ENCODE results near the gene CFAP100.
A peak's percentile ranks its signal among the peaks of the same experiment; 100 is the strongest.

CFAP100 gene

GRCh38 chr3:126466886-126467610, 72.3 kb downstream of the CFAP100 start:
- DNase-seq: no peak

DNA sequence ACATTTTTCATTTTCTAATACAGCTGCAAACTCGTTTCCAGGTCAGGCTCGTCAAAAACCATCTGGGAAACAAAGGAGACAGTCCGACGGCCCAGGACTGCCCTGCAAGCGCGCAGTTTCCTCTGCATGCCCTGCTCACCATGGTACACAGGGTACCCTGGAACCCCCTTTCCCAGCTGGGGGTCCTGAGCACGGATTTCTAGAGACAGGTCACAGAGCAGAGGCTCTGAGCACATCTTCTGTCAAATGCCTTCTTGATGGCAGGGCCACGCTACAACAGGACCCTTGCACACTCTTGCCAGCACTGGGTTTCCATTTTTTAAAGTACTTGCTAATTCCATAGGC, 72.9 kb downstream of the CFAP100 start:
- DNase-seq: no peak

DNA sequence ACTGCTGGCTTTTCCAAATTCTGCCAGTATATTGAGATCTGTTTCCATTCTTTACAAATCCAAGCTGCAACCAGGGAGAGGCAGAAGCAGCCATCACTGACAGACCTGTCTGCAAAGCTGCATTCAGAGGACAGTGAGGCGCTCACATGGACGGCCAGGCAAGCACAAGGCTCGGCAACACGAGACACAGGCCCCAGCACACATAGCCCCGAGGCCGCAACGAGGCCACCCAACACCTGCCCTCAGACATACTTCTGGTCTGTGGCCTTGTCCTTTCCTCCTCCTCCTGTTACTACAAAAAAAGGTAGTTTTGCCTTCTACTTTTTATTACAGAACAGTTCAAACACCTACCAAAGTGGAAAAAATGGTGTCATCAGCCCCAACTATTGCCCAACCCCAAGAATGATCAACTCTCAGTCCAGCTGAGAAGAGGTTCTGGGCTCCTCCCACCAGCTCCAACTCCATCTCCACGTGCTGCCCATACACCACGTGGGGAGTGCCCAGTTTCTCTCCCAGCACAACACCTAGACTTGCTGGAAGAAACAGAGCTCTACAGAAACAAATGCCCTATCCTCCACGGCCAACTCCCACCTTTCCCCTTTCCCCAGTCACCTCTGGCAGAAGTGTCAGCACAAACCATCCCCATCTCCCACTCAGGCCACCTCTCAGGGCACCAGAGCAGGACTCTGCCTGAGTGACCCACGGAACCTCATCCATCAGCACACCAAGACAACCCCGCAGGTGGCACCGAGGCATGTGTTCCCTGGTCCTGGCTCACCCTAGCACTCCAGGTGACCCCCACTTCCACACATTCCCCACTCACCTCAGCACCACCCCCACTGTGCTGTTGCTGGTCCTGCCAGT, 73.6 kb downstream of the CFAP100 start:
- no peak for DNase-seq

GRCh38 chr3:126469479-126469878, 74.8 kb downstream of the CFAP100 start:
- no peak for DNase-seq

GRCh38 chr3:126472277-126473006, 77.7 kb downstream of the CFAP100 start:
- no peak for DNase-seq

GRCh38 chr3:126473292-126474168, 78.8 kb downstream of the CFAP100 start:
- DNase-seq: no peak

DNA sequence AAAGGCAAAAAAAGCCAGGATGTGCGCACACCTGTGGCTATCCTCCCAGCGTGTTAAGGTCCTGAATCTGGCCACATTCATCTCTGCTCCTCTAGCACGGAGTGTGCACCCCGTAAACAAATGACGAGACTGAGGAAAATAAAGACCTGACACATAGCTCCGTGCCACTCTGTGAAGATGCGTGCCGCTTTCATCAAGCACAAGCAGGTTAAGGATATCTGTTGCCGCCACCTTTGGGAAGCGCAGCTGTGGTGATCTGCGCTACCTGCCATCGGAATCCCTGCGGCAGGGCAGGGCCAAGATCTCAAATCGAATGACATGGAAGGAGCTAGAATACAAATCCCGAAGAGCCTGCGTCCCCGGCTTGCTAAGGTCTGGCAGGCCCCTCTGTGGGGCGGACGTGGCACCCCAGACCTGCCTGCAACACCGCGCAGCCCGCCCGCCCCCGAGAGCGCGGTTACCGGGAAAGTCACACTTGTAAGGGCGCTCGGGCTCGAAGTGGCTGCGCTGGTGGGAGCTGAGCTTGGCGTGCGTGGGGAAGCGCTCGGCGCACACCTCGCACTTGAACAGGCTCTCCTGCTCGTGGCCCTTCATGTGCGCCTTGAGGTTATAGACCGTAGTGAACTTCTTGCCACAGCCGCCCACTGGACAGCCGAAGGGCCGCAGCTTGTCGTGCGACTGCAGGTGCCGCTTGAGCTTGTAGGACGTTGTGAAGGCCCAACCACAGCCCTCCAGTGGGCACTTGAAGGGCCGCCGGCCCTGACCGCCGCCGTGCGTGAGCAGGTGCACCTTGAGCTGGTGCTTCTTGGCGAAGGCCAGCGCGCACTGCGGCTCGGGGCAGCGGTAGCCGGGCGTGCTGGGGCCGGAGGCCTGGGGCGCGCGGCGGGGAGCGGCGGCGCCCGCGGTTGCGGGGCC, 80.0 kb downstream of the CFAP100 start:
- peak; percentile 34 for DNase-seq

GRCh38 chr3:126475413-126476114, 80.9 kb downstream of the CFAP100 start, which contains the start of gene ZXDC:
TSS of gene ZXDC (minus strand) at chr3:126475891. CDS start at chr3:126475865, 26 bp downstream.
- peak; percentile 93 for DNase-seq

GRCh38 chr3:126476166-126477060, 81.7 kb downstream of the CFAP100 start:
- no peak for DNase-seq

DNA sequence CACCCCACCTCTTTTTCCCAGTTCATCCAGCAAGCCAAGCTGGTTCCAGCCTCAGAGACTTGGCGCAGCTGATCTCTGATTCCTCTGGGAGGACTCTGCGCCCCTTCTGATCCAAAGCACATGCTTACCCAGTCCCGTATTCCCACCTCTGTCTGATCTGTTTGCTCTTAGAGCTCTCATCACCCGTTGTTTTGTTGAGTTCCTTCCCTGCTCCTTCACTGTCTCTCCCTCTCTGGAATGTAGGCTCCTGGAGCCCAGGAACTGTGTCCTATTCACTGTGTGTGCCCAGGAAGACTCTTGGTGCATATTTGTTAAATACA, 82.3 kb downstream of the CFAP100 start:
- DNase-seq: no peak

DNA sequence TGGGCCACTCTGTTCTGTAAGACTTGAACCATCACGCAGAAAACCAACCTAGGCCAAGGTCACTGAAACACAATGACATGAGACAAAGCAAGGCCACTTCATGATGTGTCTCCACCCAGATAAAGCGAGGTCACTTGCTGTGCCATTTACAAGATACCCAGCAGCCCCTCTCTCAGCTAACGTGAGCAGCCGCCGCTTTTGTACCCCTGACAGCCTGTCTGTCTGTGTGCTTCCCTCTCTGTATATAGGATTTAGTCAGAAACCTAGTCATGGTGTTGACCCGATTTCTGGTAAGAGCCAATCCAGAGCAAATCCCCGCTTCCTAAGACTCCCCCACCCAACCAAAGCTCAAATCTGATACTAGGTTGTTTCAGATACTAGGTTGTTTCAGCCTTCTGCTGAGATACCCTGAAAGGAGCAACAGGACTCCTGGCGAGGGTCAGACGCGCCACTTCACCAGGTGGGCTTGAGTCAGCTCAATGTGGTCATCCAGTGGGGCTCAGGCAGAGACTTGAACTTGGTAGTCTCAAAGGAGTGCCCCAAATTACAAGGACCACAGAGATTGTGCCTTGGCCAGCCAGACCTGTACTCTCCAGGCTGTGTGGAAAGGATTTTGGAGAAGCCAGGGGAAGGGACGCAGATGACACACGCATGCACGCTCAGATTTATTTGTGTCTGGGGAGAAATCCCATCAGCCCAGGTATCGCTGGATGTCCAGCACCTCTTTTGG, 84.0 kb downstream of the CFAP100 start:
- no peak for DNase-seq

- DNase-seq: no peak
These were observed 84.9 kb downstream of the CFAP100 start for GRCh38 chr3:126479642-126480041.

DNA sequence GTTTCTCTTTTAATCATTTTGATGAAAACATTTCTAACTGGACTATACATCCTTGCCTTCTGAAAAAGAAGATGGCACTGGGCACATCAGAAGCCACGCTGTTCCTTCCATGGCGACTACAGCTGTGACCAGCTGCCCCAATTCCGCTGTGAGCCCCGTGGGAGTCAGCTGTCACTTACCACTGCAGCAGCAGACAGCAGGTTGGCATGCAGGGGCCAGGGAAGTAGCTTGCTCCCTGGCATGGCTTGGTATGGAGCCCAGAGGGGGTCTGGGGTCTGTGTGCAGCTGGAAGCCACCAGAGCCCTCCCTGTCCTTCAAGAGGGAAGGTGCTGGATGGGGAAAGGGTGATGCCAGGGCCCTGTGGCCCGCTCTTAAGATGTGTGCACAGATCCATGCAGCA, 85.5 kb downstream of the CFAP100 start:
- no peak for DNase-seq

DNA sequence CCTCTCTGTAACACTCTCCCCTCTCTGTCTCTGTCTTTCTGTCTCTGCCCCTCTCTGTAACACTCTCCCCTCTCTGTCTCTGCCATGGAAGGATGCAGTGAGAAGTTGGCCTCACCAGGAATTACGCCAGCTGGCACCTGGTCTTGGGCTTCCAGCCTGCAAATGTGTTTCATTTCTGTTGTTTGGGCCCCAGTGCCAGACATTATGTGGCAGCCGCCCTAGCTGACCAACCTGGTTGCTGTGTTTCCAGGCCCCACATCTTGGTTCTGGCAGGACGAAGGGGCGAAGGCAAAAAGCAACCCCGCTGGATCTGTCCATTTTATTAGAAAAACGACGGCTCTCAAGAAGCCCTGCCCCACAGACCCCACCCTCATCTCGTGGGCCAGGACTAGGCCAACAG, 86.2 kb downstream of the CFAP100 start:
- DNase-seq: no peak

DNA sequence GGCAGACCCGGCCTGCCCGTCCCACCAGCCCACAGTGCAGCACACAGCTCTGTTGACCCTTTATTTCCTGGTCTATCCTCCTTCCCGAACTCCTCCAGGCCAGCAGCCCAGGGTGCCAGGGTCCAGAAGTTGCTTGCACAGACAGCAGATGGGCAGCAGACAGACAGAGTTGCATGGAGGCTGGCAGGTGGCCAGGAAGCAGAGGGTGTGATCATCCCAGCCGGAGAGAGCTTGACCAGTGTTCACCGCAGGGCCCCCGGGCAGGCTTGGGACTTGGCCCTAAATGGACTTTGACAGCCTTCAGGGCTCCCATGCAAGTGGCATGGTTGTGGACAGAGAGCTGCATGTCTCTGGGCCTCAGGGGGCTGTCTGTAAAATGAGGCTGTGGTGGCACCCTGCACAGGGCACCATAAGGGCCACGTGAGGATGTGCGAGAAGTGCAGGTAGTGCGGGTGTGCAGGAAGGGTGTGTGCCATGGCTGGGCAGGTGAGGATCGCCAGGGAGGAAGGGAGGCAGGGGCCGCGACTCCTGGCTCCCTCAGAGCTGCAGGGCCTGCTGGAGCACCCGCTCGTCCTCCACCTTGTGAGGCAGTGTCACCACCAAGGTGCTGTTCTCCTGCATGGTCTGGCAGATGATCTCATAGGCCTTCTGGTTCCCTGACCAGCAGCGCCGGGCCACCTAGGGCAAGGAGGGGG, 87.2 kb downstream of the CFAP100 start:
- no peak for DNase-seq

DNA sequence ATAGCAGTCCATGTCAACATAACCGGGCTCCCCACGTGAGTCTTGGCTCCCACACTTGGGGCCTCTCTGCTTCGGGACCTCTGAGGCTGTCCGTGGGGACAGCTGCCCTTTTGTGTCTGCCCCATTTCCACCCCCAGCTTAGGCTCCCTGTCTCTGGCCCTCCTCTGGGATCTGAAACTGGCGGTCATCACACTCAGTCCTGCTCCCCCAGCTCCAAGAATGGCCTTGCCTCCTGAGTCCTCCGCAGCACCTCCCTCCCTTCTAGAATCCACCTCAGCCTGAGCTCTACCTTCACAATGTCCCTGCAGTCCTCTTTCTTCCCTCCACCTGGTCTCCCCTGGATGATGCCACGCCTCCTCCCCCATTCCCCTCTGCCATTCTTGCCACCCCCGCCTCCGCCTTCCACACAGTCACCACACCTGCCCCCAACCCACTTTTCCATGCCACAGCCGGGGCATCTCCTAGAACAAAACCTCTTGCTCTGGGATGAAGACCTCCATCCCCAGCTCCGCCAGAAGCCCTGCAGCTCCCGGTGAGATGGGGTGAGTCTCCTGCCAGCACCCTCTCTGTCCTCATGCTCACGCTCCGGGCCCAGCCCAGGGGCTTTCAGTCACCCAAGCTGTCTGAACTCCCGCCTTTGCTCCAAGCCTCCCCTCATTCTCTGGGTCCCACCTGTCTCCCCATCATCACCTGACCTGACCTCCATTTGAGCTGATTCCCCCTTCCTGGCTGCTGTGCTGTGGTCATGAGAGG, 88.0 kb downstream of the CFAP100 start:
- no peak for DNase-seq

GRCh38 chr3:126483321-126483761, 88.6 kb downstream of the CFAP100 start:
- DNase-seq: no peak

GRCh38 chr3:126484148-126484547, 89.4 kb downstream of the CFAP100 start:
- no peak for DNase-seq

Measured in activated gamma-delta T cell (primary cell).